GM21381 (cell line): ENCODE data around the gene FAM110A.
"Not testable (repeated sequence)": the region's sequence is repeated elsewhere in the genome, so short reads cannot be mapped to it uniquely, and the experiment has no call there.

Experiments used
- ATAC-seq: cut with Tn5 transposase; IDR thresholded peaks from one replicate; pipeline ENCODE4 v1.9.1; 2021; ENCODE audit warnings: mild to moderate bottlenecking, moderate library complexity; ENCODE audit not compliant: unreplicated experiment

FAM110A gene

DNA sequence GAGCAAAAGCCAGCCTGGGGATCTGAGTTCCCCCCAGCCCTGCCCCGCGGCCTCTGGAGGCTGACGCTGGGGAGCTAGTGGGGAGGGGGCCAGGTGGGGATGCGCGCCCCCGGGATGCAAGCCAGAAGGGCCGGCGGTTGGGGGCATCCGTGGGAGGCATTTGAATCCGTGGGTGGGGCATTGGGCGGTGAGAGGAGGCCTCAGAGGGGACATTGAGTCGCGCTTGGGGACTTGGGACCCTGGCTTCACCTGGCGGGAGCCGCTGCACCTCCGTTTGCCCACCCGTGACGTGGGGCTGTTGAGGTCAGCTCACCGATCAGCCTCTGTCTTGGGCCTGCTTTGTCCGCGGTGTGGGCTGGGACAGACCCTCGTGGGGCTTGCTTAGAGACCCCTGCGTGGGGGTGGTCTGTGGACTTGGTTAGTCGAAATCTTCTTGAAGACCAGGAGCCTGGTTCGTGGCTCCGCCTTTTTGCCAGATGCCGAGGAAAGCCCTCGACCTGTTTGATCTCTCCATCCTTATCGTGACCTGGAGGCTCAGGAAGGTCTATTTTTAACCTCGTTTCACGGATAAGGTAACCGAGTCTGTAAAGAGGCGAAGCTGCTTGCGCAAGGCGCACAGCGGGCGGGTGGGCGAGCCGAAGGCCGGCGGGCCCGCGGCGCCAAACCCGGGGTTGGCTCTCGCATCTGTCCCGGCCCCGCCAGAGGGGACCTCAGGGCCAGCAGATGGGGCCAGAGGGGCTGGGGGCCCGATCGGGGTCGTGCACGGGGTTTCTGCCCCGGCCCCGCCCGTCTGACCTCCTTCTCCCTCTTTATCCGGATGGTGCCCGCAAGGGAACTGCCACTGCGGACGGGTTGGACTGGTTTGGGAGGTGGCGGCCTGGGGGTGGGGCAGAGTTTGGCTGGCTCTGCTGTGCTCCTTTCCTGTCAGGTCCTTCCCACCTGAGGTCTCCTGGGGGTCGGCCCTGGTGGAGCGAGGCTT is 8.3 kb downstream of the FAM110A start:
- ATAC-seq = no peak

DNA sequence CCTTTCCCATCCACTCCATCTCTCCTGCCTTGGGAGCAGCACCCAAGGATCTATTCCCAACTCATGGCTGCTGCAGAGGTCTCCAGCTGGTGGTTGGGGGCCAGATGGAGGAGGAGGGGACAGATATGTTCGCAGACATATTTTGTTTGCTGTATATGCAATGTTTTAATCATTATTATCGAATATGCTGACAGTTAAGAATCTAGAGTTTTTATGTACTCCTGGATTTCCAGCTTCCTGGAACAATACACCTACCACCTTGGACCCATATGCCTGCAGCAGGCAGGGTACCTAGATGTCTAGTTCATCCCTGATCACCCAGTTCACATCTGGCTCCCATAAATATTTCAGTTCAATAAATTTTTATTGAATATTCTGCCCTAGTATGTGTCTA is 9.0 kb downstream of the FAM110A start:
- ATAC-seq = no peak

DNA sequence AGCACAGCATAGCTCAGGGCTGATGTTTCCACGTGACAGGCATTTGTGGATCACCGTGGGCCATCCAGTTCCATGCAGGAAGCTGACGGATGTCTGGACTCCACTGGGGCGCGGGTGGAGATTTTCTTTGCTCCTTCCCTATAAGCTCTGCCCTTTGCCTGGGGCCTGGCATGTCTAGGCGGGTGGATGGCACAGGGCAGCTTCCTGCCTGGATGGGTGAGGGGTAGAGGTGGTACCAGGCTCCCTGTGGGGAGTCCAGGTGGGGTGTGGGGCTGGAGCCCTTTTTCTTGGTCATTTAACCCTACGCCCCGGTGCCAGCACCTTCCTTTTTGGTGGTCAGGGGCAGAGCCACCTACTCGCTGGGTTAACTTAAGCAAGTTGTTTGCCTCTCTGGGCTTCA is 10.4 kb downstream of the FAM110A start:
- ATAC-seq = no peak

DNA sequence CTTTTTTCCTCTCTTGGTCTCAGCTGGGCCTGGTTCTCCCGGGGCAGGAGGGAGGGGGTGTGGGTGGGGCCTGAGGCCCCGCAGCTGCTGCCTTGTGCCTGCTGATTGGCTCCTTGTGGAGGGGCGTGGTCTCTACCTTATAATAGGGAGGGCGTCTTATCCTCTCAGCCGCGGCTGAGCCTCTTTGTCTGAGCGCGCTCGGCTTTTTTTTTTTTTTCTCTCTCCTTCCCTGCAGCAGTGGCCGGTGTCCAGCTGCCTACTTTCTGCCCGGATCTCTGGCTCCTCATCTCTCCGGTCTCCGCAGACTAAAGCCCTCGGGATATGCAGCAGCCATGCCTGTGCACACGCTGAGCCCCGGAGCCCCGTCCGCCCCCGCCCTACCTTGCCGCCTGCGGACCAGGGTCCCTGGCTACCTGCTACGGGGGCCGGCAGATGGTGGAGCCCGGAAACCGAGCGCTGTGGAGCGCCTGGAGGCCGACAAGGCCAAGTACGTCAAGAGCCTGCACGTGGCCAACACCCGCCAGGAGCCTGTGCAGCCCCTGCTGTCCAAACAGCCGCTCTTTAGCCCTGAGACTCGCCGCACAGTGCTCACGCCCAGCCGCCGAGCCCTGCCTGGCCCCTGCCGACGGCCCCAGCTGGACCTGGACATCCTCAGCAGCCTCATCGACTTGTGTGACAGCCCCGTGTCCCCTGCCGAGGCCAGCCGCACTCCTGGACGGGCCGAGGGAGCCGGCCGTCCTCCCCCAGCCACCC is 11.1 kb downstream of the FAM110A start:
- ATAC-seq = peak; percentile 91

DNA sequence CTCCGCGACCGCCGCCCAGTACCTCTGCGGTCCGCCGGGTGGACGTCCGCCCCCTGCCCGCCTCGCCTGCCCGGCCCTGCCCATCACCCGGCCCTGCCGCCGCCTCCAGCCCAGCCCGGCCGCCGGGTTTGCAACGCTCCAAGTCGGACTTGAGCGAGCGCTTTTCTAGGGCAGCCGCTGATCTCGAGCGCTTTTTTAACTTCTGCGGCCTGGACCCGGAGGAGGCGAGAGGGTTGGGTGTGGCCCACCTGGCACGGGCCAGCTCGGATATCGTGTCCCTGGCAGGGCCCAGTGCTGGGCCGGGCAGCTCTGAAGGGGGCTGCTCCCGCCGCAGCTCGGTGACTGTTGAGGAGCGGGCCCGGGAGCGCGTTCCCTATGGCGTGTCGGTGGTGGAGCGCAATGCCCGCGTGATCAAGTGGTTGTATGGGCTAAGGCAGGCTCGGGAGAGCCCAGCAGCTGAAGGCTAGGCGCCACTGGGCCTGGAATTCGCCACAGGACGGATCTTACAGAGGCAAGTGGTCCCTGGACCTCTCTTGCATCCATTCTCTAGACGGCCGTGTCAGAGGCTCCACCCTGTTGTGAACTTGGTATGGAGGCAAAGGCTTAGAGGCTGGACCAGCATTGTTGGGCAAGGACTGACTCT is 11.8 kb downstream of the FAM110A start:
- no peak for ATAC-seq

DNA sequence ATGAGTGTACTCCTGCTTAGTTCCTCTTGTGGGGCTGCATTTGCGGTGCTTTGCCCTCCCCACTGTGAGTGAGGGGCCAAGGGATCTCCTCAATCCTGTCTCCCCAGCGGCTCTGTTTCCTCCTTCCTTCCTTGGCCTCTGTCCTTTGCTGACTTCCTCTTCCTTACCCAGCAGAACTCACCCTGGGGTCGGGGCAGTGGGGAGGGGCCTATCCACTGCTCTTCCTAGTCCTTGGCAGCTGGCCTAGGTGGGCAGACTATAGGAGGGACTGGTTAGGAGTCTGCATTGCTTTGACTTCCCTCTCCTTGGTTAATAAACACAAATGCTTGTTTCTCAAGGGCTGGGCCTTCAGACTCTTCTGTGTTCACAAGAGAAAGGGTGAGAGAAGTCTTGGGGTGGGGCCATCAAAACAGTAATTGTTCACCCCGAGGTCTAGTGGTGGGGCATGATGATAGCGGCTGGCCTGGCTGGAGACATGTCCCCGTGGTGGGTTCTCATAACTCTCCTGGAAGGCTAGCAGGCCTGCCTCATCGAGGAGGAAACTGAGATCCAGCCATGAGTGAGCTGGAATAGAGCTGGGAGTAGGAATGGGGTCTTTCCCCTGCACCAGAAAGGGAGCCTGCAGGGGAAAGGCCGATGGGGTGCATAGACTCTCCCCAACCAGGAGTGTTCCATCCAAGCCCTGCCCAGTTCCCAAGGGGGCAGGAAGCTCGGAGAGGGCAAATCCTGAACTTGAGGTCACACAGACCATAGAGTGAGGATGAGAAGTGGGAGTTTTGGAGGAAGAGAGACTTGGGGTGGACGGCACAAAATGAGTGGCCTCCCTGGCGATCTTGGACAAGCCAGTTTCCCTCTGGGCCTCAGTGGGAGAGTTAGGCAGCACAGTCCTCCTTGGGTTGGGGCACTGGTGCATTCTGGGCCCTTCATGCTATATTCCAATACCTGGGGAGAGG is 12.7 kb downstream of the FAM110A start:
- no peak for ATAC-seq

DNA sequence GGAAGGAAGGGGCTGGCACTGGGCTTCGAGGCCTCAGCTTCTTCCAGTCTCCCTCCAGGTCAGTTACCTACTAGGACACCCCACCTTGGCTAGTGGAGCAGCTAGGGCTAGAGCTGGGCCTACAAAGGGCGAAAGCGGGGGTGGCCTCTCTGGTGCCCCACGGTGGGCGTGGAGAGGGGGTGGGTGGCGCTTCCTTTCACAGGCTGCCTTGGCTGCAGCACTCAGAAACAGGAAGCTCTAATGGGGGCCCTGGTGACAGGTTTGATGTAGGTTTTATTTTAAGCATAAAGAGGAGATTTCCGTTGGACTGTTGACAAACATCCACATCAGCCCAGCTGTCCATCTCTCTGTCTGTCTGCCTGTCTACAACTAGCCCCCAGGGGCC is 13.4 kb downstream of the FAM110A start:
- peak; percentile 46 for ATAC-seq

DNA sequence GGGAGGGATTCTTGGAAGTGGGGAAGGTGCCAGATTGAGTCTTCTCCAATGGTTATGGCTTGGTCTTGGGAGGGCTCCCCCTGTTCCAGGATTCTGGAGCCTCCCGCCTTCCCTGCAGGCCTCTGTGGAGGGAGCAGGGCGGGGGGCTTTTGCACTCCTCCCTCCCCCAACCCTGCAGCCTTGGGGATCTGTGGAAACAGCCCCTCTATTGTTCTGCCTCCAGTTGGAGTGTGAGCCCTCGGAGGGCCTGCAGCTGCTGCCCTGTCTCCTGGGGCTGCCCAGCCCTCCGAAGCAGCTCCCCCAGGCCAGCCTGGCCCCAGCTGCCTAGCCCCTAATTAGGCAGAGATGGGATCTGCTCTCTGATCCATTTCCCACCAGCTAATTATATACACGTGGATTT is 14.7 kb downstream of the FAM110A start:
- no peak for ATAC-seq

DNA sequence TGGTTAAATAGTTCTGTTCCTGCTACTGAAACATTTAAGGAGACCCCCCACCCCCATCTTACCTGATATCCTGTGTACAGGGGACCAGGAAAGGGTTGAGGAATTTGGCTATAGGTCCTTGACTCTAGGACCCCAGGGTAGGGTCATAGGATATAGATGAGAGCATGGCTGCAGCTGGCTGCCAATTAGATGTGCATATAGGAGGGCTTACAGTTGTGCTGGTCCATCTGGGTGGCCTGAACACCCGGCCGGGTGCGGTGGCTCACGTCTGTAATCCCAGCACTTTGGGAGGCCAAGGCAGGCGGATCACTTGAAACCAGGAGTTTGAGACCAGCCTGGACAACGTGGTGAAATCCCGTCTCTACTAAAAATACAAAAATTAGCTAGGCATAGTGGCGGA is 15.2 kb downstream of the FAM110A start:
- ATAC-seq = not testable (repeated sequence)

DNA sequence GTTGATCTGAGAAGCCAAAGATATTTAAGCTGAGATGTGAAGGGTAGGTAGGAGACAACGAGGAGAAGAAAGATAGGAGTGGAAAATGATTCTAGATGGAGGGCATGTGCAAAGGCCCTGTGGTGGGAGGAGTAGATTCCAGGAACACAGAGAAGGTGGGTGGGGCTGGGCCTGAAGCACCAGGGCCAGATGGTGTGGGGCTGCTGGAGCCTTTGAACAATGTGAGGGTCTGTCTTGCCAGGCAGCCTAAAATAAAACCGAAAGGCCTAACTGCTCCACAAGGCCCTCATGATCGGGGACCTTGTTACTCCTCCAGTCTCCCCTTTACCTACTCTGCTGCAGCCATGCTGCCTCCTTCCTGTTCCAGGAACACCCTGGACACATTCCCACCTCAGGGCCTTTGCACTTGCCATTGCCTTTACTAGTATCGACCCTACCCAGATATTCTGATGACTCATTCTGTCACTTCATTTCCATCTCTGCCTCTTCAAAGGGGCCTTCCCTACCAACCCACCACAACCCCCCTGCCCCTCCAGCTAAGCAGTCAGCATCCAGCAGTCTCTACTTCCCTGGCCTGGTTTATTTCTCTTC is 20.0 kb downstream of the FAM110A start:
- no peak for ATAC-seq

DNA sequence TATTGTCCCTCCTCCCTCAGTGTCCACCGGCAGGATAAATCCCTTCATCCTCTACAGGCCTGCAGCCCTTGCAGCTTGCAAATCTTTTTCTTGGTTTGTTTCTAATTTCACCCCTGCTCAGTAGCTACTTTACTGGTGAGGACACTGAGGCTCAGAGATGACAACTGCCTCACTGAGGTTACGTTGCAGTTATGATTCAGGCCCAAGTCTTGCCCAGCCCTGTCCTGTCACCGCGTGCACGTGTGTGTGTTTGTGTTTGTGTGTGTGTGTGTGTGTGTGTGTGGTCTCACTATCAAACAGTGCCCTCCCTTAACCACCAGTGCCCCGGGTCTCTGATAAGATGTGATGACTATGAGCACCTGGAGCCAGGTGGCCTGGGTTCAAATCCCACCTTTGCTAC is 21.1 kb downstream of the FAM110A start:
- ATAC-seq = no peak

DNA sequence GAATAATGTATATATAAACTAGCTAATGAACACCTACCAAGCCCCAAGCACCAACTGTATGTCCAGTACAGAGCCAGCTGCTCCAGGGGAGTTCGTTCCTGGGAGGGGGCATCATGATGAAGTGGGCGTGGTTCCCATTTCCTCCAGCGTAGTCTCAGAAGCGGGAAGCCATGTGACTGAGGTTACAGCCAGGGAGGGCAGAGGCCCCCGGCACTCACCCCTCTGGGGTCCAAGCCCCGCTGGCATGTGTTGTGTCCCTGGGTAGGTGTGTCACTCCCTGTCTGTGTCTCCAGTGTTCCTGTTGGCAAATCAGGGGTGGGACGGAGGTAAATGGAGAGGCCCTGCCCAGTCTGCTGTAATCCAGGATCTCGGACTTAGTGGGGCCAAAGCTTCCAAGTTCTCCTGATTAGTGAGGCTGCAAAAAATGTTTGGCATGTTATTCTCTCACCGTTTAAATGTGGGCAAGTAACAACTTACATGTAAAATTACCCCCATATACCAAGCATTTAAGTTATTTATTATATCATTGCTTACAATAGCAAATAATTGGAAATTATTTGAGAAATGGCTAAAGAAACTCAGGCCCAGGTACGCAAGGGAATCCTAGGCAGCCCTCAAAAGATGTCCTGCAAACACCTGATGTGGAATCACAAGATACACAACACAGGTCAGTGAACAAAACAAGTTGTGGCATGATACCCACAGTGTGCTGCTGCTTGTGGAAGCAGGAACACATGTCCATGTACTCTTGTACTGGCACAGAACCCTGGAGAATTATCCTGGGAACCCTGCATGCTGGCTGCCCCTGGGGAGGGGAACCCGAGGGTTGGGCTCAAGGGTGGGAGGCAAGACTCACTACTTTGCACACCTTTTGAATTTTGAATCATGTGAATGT is 22.2 kb downstream of the FAM110A start:
- ATAC-seq = no peak

DNA sequence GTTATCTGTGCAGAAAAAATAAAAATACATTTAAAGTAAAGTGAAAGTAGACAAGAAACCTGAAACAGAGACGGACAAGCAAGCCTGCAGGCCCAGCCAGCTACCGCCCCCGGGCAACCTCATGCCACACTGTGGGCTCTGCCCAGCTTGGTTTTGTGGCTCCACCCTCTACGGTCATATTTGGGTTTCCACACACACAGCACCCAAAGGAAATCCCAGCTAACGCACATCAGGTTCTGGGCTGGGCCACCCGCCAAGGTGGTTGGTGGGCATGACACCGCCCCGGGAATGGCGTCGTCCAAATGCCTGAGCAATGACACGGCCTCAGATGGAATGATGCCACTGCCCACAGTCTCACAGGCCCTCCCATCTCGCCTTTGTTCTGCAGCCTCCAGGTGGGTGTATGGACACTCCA is 22.9 kb downstream of the FAM110A start:
- ATAC-seq = no peak

DNA sequence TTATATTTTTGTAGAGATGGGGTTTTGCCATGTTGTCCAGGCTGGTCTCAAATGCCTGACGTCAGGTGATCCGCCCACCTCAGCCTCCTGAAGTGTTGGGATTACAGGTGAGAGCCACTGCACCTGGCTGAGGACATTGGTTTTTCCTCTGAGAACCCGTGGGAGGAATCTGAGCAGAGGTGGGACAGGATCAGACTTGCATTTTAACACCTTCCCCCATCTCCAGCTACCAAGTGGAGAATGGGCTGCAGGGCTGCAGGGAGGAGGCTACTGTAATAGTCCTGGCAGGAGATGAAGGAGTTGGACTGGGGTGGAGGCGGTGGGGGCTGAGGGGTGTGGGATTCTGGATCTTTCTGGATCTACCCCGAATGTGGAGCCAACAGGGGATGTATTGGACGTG is 24.5 kb downstream of the FAM110A start:
- ATAC-seq = no peak

DNA sequence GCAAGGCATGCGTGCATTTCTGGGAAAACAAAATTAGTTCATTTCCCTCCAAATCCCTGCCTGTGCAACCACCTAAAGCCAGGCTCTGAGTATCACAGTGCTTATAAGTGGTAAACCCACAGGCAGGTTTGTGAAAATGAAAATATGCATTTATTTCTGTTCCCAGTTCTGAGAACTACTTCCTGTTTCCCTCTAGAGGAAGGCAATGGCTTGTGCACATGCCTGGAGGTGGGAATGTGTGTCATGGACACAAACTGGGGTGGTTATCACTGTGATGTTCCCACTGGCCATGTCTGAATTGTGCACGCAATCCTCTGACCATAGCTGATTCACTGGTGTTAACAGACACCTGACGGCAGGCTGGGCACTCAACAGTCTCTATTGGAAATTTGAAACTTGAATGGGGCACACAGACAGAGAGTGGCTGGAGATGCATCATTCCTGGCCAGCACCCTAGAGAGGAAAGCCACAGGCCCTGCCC is 26.3 kb downstream of the FAM110A start:
- ATAC-seq = no peak

DNA sequence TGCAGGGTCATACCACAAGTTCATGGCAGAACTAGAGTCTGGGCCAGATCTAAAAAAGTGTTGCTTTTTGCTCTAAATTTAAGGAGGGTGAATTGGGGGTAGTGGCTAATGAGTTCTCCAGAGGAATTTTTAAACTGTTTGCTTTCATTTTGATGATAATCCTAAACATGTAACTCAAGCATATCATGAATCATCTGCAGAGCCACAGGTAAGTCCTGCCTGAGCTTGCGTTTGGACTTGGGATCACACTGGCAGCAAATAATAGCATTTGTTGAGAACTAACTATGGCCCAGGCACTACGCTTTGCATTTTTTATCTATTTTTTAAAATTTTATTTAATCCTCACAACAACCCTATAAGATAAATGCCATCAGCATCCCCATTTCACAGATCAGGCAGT is 27.4 kb downstream of the FAM110A start:
- ATAC-seq = no peak

DNA sequence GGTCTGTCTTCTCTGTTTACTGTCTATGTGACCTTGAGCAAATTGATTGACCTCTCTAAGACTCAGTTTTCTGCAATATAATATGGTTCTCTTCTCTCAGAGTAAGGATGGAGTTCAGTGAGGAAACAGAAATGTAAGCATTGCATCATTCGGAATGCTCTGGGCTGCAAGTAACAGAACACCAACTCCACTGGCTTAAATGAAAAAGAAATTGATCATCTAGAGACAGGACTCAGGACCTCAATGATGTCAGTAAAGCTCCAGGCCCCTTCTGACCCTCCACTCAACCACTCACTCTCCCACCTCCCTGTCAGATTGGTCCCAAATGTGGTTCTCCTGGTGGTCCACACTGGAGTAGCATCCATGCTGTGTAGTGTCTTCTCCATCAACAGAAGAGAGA is 31.9 kb downstream of the FAM110A start:
- ATAC-seq = no peak

DNA sequence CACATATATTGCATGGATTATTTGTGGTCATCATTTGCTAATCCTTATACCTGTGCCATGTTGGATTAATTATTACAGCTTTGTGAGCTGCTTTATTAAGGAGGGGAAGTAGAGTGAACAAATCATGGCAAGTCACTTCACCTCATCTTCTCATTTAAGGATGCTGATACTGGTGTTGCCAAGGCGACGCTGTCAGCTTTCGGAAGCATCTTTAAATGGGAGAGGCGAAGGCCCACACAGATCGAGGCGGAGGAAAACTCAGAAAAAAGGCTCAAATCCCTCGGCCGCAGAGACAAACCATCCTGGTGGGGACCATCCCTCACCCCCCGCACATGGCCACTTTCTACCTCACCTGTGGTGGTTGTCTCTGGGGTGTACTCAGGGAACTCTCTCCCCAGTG is 34.8 kb downstream of the FAM110A start:
- ATAC-seq = no peak

DNA sequence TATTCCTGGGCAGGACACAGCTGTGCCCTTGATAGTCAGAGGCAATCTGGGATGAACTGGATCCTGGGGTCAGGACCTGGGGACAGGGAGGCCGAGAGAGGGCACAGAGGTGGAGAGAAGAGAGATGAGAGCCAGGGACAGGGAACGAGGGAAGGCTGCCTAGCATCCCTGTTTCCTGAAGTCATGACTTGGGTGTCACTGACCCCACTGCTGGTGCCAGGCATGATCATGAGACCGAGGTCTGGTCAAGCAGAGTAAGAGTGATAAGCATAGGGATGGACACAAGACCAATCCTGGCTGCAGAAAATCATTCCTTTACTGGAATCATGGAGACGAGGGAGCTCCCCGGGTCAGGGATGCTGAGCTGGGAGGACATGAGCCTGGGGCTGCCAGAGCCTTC is 36.1 kb downstream of the FAM110A start:
- ATAC-seq = no peak
